ENCODE measurements around the gene C1QTNF8.

Gene C1QTNF8

DNA sequence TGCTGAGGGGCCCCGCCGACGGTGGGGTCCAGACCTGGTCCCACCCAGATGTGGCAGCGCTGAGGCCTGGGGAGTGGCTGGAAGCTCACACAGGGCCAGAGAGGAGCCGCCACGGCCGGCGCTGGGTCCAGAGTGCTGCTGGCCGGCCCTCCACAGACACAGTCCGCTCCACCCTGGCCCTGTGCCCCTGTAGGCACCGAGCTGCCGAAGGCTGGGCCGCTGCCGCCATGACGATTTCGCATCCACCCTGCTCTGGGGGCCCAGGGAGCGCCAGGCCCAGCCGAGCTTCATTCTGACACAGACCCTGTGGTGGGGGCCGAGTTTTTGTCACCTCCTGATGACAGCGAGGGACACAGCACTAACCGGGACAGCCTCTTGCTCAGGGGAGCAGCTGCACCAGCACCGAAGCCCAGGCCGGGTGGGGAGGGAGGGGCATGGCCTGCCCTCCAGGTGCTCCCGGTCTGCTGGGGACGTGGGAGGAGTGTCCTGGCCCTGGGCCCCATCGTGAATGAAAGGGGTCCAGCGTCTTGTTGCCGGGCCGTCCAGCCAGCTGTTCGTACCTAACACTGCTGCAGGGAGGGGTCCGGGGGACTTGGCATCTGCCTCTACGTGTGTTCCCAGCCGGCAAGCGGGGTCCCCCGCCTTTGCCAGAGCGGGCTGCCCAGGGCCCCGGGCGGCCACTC lies 50.6 kb downstream of the C1QTNF8 start:
- no peak for DNase-seq (ENCODE audit: low read depth)

DNA sequence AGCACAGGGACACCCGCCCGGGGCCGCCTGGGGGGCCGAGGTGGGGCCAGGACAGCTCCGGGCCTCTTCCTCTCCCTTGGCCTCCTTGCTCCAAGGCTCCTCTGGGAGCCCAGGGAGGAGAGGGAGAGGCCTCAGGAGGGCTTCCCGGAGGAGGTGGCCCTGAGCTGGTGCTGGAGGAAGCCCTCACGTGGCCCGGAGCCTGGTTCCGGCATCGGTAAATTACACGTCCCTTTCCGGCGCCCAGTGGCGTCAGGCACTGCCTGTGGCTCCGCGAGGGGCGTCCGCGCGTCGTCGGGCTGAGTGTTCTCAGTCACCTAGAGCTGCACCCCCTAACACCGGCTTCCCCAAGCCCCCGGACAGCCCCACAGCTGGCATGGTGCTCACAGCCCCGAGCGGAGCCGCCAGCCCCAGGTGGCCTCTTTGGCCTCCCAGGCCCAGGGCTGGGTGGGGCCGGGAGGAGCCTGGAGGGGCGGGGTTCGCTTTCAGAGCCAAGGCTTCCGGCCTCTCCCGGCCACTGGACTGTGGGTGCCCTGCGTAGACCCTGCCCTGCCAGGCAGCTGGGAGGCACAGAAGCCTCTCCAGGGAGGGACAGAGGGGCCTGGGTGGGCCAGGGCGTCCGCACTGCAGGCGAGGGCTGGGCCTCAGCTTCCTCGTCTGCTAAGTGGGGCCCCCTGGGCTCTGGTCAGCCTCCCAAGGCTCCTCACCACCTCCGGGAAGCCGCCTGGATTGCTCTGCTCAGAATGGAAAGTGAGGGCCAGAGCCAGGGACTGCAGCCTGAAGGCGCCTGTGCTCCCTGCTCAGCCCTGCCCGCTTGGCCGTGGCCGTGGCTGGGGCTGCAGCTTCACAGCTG lies 51.4 kb downstream of the C1QTNF8 start:
- no peak for DNase-seq (ENCODE audit: low read depth)

DNA sequence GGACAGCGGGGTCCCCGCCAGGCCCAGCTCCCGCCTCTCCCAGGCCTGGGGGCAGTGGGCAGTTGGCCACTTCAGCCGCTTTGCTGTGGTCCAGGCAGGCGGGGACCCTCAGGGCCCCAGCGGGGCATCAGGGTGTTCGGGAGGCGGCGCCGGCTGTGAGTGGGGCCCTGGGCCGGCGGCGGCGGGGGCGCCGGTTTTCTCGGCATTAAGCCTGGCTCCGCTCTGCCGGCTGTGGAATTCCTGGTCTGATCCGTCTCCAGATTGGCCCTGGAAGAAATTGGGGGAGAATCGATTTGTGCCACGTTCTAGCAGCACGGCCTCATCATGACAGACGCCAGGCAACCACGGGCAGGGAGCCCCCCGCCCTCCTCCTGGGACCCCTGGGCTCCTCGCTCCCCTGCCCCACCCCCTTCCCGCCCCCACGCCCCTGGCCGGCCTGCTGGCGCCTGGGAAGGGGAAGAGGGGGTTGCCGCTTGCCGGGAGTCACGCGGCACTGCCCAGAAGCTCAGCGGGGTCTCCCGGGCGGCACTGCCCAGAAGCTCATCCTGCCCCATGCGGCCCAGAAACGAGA lies 52.1 kb downstream of the C1QTNF8 start:
- no peak for DNase-seq (ENCODE audit: low read depth)

DNA sequence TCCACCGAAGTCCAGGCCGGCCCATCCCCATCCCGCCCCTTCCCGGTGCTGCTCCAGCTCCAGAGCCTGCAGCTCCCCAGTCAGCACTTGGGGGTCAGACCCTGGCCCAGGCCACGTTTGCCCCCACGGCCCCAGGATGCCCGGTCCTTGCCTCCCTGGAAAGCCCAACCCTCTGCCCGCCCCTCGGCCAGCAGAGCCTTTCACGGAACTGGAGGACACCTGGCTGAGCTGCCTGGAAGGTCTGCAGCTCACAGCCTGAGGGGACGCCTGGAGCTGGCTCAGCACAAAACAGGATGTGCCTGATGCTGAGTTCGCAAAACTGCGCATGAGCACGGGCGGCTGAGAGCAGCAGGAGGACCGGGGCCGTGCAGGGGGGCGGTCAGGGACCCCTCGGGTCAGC lies 53.2 kb downstream of the C1QTNF8 start:
- no peak for DNase-seq (ENCODE audit: low read depth)

DNA sequence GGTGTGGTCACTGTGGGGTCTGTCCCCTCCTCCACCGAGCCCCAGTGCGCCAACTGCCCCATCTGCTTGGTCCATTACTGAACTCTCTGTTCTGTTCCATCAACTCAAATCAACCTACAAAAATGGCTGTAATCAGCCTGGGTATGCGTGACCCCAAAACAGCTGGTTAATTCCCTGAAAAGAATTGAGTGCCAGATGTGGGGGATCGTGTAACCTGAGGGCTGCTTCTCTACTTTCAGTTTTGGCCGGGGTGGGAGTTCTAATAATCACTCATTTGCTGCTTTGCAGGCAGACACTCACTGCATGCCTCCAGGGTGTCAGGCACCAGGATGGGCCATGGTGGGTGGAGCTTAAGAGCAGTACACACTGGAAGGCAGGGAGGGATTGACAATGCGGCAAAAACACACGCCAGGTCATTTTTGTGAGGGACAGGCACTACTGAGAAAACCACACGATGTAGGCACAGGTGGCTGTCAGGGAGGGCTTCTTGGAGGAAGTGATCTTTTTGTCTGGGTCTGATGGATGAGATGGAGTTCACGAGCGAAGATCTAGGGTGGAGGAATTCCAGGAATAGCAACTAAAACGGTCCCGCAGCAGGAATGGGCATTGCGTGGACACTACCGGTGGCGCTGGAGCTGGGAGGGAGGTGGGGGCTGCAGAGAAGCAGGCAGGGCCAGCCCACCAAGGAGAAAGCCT lies 53.8 kb downstream of the C1QTNF8 start:
- DNase-seq (ENCODE audit: low read depth): no peak

DNA sequence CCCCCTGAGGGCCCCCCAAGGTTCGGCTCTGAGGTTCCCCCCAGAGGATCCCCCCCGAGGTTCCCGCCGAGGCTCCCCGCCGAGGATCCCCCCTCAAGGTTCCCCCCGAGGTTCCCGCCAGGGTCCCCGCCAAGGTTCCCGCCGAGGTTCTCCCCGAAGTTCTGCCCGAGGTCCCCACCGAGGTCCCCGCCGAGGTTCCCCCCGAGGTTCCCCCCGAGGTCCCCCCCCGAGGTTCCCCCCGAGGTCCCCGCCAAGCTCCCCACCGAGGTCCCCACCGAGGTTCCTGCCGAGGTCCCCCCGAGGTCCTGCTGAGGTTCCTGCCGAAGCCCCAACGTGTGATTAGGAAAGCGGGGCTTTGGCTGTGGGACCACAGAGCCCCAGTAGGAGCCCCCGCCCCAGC lies 55.7 kb downstream of the C1QTNF8 start:
- no peak for DNase-seq (ENCODE audit: low read depth)

DNA sequence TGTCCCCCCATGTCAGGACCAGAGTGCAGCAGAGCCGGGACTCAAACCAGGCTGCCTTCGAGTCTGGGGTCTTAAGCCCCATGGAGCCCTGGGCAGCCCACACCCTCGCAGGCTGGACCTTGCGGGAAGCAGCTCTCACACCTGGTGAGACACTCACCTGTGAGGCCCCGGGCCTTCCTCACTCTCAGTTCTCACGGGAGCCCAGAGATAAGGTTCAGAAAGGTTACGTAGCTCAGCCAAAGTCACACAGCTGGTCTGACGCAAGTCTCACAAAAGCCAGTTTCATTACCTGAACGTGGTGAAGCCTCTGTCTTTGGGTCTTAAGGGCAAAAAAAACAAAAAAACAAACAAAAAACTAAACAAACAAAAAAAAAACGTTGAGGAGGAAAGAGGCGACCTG lies 56.3 kb downstream of the C1QTNF8 start:
- DNase-seq (ENCODE audit: low read depth): no peak

DNA sequence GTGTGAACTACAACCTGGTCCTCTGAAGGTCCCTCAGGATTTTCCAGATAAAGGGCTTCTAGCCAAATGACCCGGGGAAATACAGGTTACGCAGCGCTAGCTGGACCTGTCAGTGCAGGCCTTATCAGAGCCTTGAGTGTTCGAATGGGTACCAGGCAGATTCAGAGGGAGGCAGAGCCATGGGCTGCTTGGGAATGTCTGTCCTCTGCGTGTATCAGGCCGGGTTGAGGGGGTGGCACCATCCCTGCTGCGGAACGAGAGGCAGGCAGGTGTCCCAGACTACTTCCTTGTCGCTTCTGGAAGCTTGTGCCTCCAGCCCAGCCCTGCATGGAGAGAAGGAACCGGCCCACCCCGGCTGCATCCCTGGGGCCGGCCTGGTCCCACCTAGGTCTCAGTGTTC lies 57.1 kb downstream of the C1QTNF8 start:
- no peak for DNase-seq (ENCODE audit: low read depth)
